ENCODE results near the gene RALGAPA1.

DNA sequence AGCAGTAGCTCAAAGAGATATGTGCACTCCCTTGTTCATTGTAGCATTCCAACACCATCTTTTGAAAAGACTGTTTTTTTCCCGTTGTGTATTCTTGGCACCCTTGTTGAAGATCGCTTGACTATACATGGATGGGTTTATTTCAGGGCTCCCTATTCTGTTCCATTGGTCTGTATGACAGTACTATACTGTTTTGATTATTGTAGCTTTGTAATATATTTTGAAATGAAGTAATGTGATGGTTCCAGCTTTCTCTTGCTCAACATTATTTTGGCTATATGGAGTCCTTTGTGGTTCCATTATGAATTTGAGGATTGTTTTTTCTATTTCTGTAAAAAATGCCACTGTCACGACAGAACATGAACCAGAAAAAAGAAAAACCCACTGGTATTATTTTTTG lies 42.7 kb upstream of the RALGAPA1 start:
- TF ChIP-seq SIN3A (IDR thresholded peaks at IDR 0.05; ENCODE audit: borderline replicate concordance, insufficient read depth, low read length) (no peak), TAF1 (IDR thresholded peaks at IDR 0.05; ENCODE audit: borderline replicate concordance, insufficient read depth, low read length) (no peak), POLR2AphosphoS5 (IDR thresholded peaks at IDR 0.05; ENCODE audit: low read depth, low read length) (no peak)

All from PFSK-1 (cell line).